HEK293T (cell line): ENCODE measurements around the gene RP2.

ENCODE experiments used
- BHLHE40 ChIP-seq: fragments of 450-650 bp; IDR thresholded peaks from 2 replicates; pipeline ENCODE4 v1.6.1; 2016; ENCODE audit warnings: mild to moderate bottlenecking, moderate library complexity, borderline replicate concordance
- NFRKB ChIP-seq: fragments of 450-650 bp; IDR thresholded peaks from 2 replicates; pipeline ENCODE4 v1.6.1; 2016; ENCODE audit warnings: mild to moderate bottlenecking, moderate library complexity
- TARDBP ChIP-seq: fragments of 450-650 bp; IDR thresholded peaks from 2 replicates; pipeline ENCODE4 v1.6.1; 2016

DNA sequence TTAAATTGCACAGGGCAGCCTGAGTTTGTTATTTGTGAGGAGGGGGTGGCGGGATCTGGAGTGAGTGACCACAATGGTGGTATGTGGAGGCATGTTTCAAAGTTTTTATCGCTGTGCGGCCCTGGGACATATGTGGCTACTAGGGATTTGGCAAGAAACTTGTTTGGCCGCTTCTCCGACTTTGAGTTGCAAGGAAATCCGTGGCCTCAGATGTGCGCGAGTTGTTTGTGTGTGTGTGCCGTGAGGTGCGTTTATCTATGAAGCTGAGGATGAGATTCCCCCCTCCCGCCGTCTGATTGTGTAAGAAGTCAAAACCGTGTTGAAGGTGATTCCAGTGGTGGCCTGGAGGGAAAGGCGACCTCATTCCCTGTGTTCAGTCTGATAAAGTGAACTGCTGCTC is 76.8 kb downstream of the RP2 start:
- TF ChIP-seq NFRKB (no peak), BHLHE40 (no peak), TARDBP (no peak)
